WTC11 (cell line): ENCODE measurements around the gene ACO1. TPM values are rescaled to one million over a fixed set of nuclear protein-coding genes. Genes with fewer than 3 reads are reported as not detected.

ENCODE experiments used
- ATAC-seq: fragments of 200-7000 bp; cut with Tn5 transposase; 2 replicates; pipeline ENCODE4 v1.10.0; 2021; ENCODE audit warnings: mild to moderate bottlenecking, moderate library complexity
- CTCF ChIA-PET: fragments of 300-600 bp; sonication (Branson Sonifier 250); formaldehyde crosslinking; loops from one replicate; lab custom pipeline; 2021; ENCODE audit warnings: antibody characterized with exemption; lab: Charles Lee
- POLR2A ChIA-PET: fragments of 350-600 bp; sonication (Branson Sonifier 250); formaldehyde crosslinking; loops from one replicate; lab custom pipeline; 2021; ENCODE audit warnings: antibody characterized with exemption; lab: Charles Lee
- DNase-seq: peaks from one replicate; pipeline ENCODE4 v3.0.0; 2021; ENCODE audit warnings: low spot score
- H3K27ac Mint-ChIP-seq: 2 replicates; pipeline ENCODE4 v1.8.0; 2021; ENCODE audit warnings: mixed read lengths
- H3K27me3 Mint-ChIP-seq: 2 replicates; pipeline ENCODE4 v1.8.0; 2021; ENCODE audit warnings: low read depth, mild to moderate bottlenecking, moderate library complexity, mixed read lengths
- H3K36me3 Mint-ChIP-seq: 2 replicates; pipeline ENCODE4 v1.8.0; 2021; ENCODE audit warnings: mixed read lengths
- H3K4me1 Mint-ChIP-seq: 2 replicates; pipeline ENCODE4 v1.8.0; 2022; ENCODE audit warnings: mixed read lengths
- H3K4me3 Mint-ChIP-seq: 2 replicates; pipeline ENCODE4 v1.8.0; 2021; ENCODE audit warnings: mild to moderate bottlenecking, moderate library complexity, mixed read lengths
- H3K9me3 Mint-ChIP-seq: 2 replicates; pipeline ENCODE4 v1.8.0; 2021; ENCODE audit warnings: mixed read lengths
- ATF1 ChIP-seq: sonication (generic); formaldehyde crosslinking; IDR thresholded peaks from 2 replicates; pipeline ENCODE4 v1.8.1; 2023; ENCODE audit warnings: mild to moderate bottlenecking, moderate library complexity, missing genetic modification reagents
- ATF2 ChIP-seq: sonication (generic); formaldehyde crosslinking; IDR thresholded peaks from 2 replicates; pipeline ENCODE4 v1.8.1; 2022; ENCODE audit warnings: low read depth, missing genetic modification reagents, borderline replicate concordance
- ATF3 ChIP-seq: sonication (generic); formaldehyde crosslinking; conservative IDR thresholded peaks from 2 replicates; pipeline ENCODE4 v1.8.1; 2022; ENCODE audit warnings: mild to moderate bottlenecking, missing genetic modification reagents
- ATF6 ChIP-seq: sonication (generic); formaldehyde crosslinking; IDR thresholded peaks from 2 replicates; pipeline ENCODE4 v1.8.1; 2023; ENCODE audit warnings: mild to moderate bottlenecking, missing genetic modification reagents
- CBFB ChIP-seq: sonication (generic); formaldehyde crosslinking; IDR thresholded peaks from 2 replicates; pipeline ENCODE4 v1.8.1; 2022; ENCODE audit warnings: mild to moderate bottlenecking, low read depth, missing genetic modification reagents
- CREM ChIP-seq: sonication (generic); formaldehyde crosslinking; IDR thresholded peaks from 2 replicates; pipeline ENCODE4 v1.8.1; 2022; ENCODE audit warnings: mild to moderate bottlenecking, missing genetic modification reagents, moderate library complexity
- ESRRA ChIP-seq: sonication (generic); formaldehyde crosslinking; IDR thresholded peaks from 2 replicates; pipeline ENCODE4 v1.8.1; 2022; ENCODE audit warnings: mild to moderate bottlenecking, missing genetic modification reagents, borderline replicate concordance
- GABPB1 ChIP-seq: sonication (generic); formaldehyde crosslinking; IDR thresholded peaks from 2 replicates; pipeline ENCODE4 v1.8.1; 2023; ENCODE audit warnings: mild to moderate bottlenecking, missing genetic modification reagents
- GRHL2 ChIP-seq: fragments of 250-450 bp; sonication (Bioruptor Pico); IDR thresholded peaks from 2 replicates; pipeline ENCODE4 v1.8.0; 2022; ENCODE audit warnings: mild to moderate bottlenecking, moderate library complexity; ENCODE audit not compliant: insufficient replicate concordance, severe bottlenecking
- JAZF1 ChIP-seq: fragments of 250-450 bp; sonication (Bioruptor Pico); IDR thresholded peaks from 2 replicates; pipeline ENCODE4 v1.9.0; 2021; ENCODE audit warnings: moderate library complexity, mild to moderate bottlenecking, inconsistent platforms
- JUN ChIP-seq: sonication (generic); formaldehyde crosslinking; IDR thresholded peaks from 2 replicates; pipeline ENCODE4 v1.8.0; 2023; ENCODE audit warnings: mild to moderate bottlenecking, missing genetic modification reagents
- NR3C1 ChIP-seq: sonication (generic); formaldehyde crosslinking; conservative IDR thresholded peaks from 2 replicates; pipeline ENCODE4 v1.8.1; 2023; ENCODE audit warnings: low read depth, mild to moderate bottlenecking, missing genetic modification reagents
- PRRX2 ChIP-seq: fragments of 250-450 bp; sonication (Bioruptor Pico); IDR thresholded peaks from 2 replicates; pipeline ENCODE4 v1.8.0; 2021; ENCODE audit warnings: mild to moderate bottlenecking
- USF1 ChIP-seq: sonication (generic); formaldehyde crosslinking; IDR thresholded peaks from 2 replicates; pipeline ENCODE4 v1.8.0; 2022; ENCODE audit warnings: mild to moderate bottlenecking, missing genetic modification reagents
- ZNF138 ChIP-seq: sonication (generic); formaldehyde crosslinking; conservative IDR thresholded peaks from 2 replicates; pipeline ENCODE4 v1.8.1; 2022; ENCODE audit warnings: mild to moderate bottlenecking, moderate library complexity, missing genetic modification reagents
- ZNF219 ChIP-seq: sonication (generic); formaldehyde crosslinking; IDR thresholded peaks from 2 replicates; pipeline ENCODE4 v1.8.0; 2023; ENCODE audit warnings: missing genetic modification reagents, mild to moderate bottlenecking, borderline replicate concordance
- ZNF396 ChIP-seq: fragments of 250-450 bp; sonication (Bioruptor Pico); IDR thresholded peaks from 2 replicates; pipeline ENCODE4 v1.8.0; 2021; ENCODE audit warnings: mild to moderate bottlenecking, moderate library complexity, borderline replicate concordance
- ZNF425 ChIP-seq: fragments of 250-450 bp; sonication (Bioruptor Pico); conservative IDR thresholded peaks from 2 replicates; pipeline ENCODE4 v1.9.0; 2021; ENCODE audit warnings: mild to moderate bottlenecking
- ZNF512 ChIP-seq: sonication (generic); formaldehyde crosslinking; IDR thresholded peaks from 2 replicates; pipeline ENCODE4 v1.8.1; 2022; ENCODE audit warnings: missing genetic modification reagents, borderline replicate concordance
- total RNA-seq: library from RNA; stranded (reverse); gene quantifications from 3 replicates; pipeline ENCODE4 v1.2.3, GENCODE V29; 2021

Gene ACO1
- total RNA-seq, 1 experiment from 2014 or later, result 40.2 TPM

- TF ChIP-seq ATF6 (CRISPR knock-in tag), result no peak
- no peak for TF ChIP-seq CREM (CRISPR knock-in tag)
- TF ChIP-seq ZNF396 (CRISPR knock-in tag), result no peak
- no peak for TF ChIP-seq PRRX2
- no peak for TF ChIP-seq USF1 (CRISPR knock-in tag)
- TF ChIP-seq GABPB1 (CRISPR knock-in tag), result no peak
- no peak for TF ChIP-seq JUN (CRISPR knock-in tag)
- TF ChIP-seq ZNF425 (CRISPR knock-in tag), result no peak
- no peak for TF ChIP-seq GRHL2 (CRISPR knock-in tag)
- TF ChIP-seq CBFB (CRISPR knock-in tag), result no peak
These were observed 27.3 kb downstream of the ACO1 start (continued) for GRCh38 chr9:32411753-32412152.

GRCh38 chr9:32412440-32412839 is 28.0 kb downstream of the ACO1 start:
- CTCF ChIA-PET, result interaction anchor here (1.2 to 1.9 kb wide), 2 partner anchors 17 to 34 kb away, joined by 3 to 6 read pairs; no protein-coding TSS in a partner anchor

GRCh38 chr9:32413424-32413823 is 29.0 kb downstream of the ACO1 start:
- ChIA-PET CTCF (interaction anchor here (1.1 to 1.9 kb wide), 2 partner anchors 17 to 26 kb away, joined by 4 to 6 read pairs; no protein-coding TSS in a partner anchor), POLR2A (no interaction called here)
- Mint-ChIP-seq H3K9me3 (no peaks in the 10 kb centered on the region), H3K36me3 (peaks cover 36% of the 10 kb centered on the region), H3K4me1 (no peaks in the 10 kb centered on the region), H3K4me3 (no peak overlapping the region), H3K27ac (no peak overlapping the region), H3K27me3 (no peaks in the 10 kb centered on the region)
- DNase-seq (no peak), ATAC-seq (no peak)
- TF ChIP-seq ESRRA (no peak), NR3C1 (CRISPR knock-in tag) (no peak), ATF3 (CRISPR knock-in tag) (no peak), ZNF512 (no peak), PRRX2 (no peak), ATF2 (no peak), ZNF138 (no peak), ZNF219 (CRISPR knock-in tag) (no peak), JAZF1 (CRISPR knock-in tag) (no peak)

More at GRCh38 chr9:32412440-32412839, 28.0 kb downstream of the ACO1 start:
- TF ChIP-seq ATF1 (CRISPR knock-in tag) (no peak), ATF2 (no peak)
- no peak for ATAC-seq
- no peaks in the 10 kb centered on the region for H3K4me1 Mint-ChIP-seq
- no peak overlapping the region for H3K4me3 Mint-ChIP-seq
- no peak for DNase-seq
- H3K27ac Mint-ChIP-seq, result no peak overlapping the region
- H3K36me3 Mint-ChIP-seq, result peaks cover 33% of the 10 kb centered on the region
- POLR2A ChIA-PET, result no interaction called here
- no peaks in the 10 kb centered on the region for H3K9me3 Mint-ChIP-seq
- H3K27me3 Mint-ChIP-seq, result no peaks in the 10 kb centered on the region
